NCI-H524 (cell line): ENCODE results near the gene KRTAP4-16.
"Not testable (repeated sequence)": the region's sequence is repeated elsewhere in the genome, so short reads cannot be mapped to it uniquely, and the experiment has no call there.

Source experiments
- DNase-seq, 2 experiments: peaks; one replicate each; lab custom pipeline; 2025; lab: John Stamatoyannopoulos, UW

Gene KRTAP4-16

DNA sequence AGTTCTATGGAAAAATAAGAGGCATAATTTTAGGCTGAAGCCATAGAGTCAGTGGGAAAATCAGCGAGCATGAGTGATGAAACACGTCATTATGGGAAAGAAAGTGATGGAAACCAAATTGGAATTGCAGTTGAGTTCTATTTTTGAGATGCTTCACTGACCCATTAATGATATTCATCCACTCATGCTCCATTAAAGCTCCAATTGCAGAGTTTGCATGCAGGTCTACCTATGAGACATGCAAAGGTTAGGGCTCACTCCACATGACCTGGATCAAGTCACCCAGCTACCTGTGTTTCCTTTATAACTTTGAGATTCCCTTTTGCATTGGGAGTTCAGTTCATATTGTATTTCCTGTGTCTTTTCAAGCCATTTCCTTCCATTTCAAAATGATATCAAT, 28.3 kb downstream of the KRTAP4-16 start:
- no peak for DNase-seq

GRCh38 chr17:41071606-41072360, 30.2 kb downstream of the KRTAP4-16 start:
- peak in 1 of 2 experiments; percentile 6 for DNase-seq

DNA sequence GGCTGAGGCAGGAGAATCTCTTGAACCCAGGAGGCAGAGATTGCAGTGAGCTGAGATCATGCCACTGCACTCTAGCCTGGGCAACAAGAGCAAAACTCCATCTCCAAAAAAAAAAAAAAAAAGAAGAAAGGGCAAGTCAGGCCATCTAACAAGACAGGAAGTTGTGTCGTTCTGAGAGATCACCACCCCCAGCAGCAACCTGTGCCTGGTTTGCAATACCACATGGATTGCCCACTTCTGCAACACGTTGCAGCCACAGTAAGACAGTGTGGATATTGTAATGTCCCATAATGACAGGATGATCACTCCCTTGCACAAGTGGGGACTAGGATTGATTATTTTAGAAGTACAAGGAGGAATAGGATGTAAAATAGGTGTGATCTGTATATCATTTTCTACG, 33.0 kb downstream of the KRTAP4-16 start:
- DNase-seq, result no peak

DNA sequence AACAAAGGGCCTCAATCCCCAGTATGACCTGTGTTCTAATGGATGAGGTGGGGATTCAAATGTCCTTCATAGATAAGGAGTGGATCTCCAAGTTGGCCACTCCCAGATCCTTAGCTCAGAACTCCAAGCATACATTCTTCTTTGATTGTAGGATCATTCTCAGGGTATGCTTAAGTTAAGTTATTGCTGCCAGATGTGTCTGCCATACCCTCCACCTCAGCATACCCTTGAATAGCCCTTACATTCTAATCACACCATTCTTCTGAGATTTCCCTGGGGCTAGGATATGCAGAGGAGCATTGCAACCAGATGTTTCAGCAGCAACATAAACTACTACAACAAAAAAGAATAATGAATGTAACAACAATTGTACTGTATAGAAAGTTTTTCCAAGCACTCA, 34.7 kb downstream of the KRTAP4-16 start:
- no peak for DNase-seq

- DNase-seq, result no peak
Observed at GRCh38 chr17:41065829-41066624, 36.0 kb downstream of the KRTAP4-16 start, which contains the start of gene KRTAP2-4. Gene KRTAP2-4 (minus strand): TSS chr17:41065879. CDS start chr17:41065845, 34 bp downstream.

DNA sequence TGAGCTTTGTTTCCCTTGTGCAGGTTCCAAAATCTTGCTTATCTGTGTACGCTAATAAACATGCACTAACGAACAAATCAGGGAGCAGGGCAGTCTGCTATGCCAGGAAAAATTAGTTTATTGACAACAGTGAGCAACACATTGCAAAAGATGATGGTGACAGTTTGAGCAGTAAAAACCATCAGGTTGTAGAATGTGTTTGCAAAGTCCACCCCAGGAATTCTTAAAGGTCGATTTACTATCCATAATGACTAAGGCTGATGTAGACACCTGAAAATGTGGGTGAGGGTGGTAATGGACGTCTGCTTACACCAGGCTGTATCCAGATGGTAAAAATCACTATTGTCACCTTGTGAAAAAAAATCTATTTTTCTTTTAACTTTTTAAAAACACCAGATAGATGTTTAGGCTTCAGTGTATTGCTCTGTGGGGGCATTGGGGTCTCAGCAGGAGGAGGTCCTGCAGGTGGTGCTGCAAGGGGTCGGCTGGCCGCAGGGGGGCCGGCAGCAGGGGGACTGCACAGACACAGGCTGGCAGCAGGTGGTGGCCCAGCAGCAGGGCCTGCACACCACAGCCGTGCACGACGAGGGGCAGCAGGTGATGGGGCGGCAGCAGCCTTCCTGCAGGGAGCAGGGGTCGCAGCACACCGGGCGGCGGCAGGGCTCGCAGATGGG, 36.9 kb downstream of the KRTAP4-16 start:
- not testable (repeated sequence) for DNase-seq

DNA sequence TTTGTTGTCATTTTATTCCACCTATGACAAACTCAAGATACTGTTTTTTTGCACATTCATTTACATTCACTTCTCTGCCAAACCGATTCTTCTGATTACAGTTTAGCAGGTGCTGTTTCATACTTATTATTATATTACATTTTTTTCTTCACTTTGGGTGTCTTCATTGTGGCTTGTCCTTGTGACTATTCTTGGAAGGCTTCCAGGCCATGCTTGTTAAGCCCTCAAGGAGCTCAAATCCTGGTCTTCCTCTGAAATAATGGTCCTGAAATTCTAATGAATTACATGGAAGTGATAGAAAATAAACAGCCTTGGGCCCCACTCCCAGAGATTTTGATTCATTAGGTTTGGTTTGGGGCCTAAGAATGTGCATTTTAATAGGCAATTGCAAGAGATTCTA, 37.7 kb downstream of the KRTAP4-16 start:
- DNase-seq, result no peak

DNA sequence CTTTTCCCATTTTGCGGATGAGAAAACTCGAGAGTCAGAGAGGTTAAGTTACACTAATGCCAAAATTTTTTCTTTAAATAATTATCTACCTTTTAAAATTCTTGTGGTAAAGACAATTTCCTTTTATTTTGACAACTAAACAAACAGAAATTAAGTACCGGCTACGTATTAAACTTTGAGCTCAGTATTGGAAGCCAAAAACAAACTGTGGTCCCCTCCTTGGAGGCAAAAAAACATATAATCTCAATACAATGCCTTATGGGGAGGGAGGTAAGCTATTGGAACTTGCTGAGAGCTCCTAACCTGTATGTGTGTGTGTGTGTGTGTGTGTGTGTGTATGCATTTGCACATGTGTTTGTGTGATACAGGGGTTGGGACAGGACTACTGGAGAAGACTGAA, 38.6 kb downstream of the KRTAP4-16 start:
- DNase-seq, result no peak

DNA sequence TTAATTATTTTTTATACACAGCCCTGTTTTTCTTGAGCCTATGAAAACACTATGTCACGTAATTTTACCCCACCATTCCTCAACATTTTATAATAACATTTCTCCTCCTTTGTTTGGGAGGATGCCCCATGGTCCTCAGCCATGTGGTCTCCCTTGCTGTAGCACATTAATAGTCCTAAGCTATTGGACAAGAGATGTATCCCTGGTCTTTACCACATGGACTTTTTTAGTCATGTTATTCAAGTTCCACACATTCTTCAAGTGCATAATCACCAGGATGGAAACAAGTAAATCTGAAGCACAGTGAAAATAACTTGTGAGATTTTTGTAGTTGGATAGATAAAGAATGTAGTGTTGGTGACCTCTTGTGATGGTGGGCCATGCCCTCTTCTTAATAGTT, 40.0 kb downstream of the KRTAP4-16 start:
- DNase-seq, result no peak

- no peak for DNase-seq
Observed at GRCh38 chr17:41060052-41060604, 41.9 kb downstream of the KRTAP4-16 start, which contains the start of gene KRTAP2-3. Gene KRTAP2-3 (minus strand): TSS chr17:41060114. CDS start chr17:41060050, 64 bp downstream.

DNA sequence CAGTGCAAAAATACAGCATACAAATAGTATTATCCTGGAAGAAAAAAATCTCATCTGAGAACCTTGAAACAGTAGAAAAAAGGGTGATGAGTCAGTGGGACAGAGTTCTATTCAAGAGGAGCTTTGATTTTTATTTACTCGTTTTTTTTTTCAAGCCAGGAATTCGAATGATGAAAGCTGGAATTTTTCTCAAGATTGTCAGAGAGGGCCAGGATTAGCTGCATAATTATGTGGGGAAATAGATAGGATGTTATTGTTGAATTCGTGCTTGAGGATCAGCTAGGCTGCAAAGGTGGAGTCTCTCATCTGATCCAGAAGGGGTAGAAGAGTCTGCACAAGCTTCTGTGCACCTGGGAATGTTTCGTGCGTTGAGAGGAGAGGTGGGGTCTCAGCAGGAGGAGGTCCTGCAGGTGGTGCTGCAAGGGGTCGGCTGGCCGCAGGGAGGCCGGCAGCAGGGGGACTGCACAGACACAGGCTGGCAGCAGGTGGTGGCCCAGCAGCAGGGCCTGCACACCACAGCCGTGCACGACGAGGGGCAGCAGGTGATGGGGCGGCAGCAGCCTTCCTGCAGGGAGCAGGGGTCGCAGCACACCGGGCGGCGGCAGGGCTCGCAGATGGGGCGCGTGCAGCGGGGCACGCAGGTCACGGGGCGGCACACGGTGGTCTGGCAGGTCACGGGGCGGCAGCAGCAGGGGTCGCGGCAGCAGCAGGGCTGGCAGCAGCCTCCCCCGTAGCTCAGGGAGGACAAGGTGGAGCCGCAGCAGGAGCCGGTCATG, 42.5 kb downstream of the KRTAP4-16 start:
- DNase-seq, result not testable (repeated sequence)

DNA sequence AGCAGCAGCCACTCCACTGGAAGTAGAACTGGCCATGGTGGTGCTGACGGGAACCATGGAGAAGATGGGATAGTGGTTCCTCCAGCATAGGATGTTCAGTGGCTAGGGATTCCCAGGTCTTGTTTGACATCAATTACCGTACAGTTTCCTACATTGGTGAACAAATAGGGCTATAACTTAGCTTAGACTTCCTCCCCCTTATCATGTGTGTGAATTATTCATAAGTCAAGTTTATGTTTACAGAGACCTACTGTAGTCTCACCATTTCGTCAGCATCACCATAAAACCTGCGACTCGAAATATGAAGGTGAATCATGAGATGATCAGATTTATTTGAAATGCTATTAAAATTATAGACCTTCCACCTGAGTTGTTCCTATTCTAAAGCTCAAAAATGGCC, 43.3 kb downstream of the KRTAP4-16 start:
- DNase-seq, result no peak

- DNase-seq, result no peak
Observed at GRCh38 chr17:41057547-41057946, 44.5 kb downstream of the KRTAP4-16 start.

DNA sequence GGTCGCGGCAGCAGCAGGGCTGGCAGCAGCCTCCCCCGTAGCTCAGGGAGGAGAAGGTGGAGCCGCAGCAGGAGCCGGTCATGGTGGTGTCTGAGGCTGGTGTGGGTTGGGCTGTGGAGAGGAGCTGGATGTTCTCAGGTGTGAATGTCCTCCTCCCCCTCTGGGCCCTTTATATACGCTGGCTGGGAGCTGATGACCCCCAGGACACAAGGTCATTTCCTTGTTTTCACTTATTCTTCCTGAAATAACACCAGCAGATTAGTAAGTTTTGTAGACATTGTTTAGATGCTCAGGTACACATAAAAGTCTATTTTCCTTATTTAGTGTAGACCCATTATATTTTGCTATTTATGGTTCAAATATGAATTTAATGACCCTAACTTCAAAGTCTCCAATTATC, 46.9 kb downstream of the KRTAP4-16 start, which contains the start of gene KRTAP2-2:
KRTAP2-2 (minus strand) TSS at position 101 of the 400 bp plus-strand sequence; CDS start at position 82, 19 bp downstream.
- DNase-seq, result not testable (repeated sequence)

DNA sequence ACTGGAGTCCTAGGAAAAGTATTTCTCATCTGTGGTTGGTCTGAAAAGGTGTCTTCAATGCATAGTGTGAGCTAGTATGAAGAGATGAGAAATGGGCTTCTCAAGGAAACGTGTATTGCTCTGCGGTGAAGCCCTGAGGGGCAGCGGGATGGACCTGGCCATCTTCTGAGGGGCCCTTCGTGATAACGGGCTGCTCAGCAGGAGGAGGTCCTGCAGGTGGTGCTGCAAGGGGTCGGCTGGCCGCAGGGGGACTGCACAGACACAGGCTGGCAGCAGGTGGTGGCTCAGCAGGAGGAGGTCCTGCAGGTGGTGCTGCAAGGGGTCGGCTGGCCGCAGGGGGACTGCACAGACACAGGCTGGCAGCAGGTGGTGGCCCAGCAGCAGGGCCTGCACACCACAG, 47.5 kb downstream of the KRTAP4-16 start:
- not testable (repeated sequence) for DNase-seq

DNA sequence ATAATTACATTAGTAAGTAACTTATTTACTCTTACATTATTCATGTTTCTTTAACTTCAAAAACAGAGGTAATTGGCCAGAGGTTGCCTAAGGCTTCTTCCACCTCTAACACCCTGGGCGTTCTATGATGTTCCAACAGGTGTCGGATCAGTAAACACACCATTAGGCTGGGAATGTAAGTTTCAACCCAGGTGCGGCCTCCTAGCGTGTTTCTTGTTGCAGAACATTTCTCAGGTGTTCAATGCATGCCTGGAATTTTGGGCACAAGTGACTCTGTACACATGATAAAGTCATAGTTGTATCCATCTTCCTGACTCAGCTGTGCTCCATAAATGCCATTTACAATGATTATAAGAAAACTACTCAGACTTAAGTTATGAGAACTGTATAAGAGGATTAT, 48.0 kb downstream of the KRTAP4-16 start:
- no peak for DNase-seq

- DNase-seq, result no peak
Observed at GRCh38 chr17:41052566-41052965, 49.4 kb downstream of the KRTAP4-16 start.
